Measurements from ENCODE around the gene MON1B.

Gene MON1B

DNA sequence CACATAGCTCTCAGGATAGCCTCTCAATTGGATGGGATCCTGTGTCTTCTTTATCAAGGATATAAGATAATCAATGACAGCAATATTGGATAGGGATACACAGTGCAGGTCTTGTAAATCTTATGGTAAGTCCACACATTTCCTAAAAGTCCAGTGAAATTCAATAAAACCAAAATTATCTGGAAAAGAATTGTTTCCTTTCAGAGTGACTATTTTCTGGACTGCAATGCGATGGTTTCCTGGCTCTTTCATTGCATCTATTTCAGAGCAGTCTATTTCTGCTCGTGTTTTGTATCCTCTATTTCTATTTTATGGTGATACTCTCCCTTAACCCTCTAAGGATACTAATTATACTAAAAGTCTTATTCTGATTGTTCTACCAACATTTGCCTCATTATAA, 24.3 kb upstream of the MON1B start:
- DNase-seq (ENCODE audit: low spot score), result no peak
- in situ Hi-C loops (cut with MboI; ENCODE audit: low sequenced_read_pairs, unreplicated experiment), result loop anchor here (25.0 kb wide), 2 partner anchors 504 to 1379 kb away; no protein-coding TSS in a partner anchor
- TF ChIP-seq, protein P1, sequence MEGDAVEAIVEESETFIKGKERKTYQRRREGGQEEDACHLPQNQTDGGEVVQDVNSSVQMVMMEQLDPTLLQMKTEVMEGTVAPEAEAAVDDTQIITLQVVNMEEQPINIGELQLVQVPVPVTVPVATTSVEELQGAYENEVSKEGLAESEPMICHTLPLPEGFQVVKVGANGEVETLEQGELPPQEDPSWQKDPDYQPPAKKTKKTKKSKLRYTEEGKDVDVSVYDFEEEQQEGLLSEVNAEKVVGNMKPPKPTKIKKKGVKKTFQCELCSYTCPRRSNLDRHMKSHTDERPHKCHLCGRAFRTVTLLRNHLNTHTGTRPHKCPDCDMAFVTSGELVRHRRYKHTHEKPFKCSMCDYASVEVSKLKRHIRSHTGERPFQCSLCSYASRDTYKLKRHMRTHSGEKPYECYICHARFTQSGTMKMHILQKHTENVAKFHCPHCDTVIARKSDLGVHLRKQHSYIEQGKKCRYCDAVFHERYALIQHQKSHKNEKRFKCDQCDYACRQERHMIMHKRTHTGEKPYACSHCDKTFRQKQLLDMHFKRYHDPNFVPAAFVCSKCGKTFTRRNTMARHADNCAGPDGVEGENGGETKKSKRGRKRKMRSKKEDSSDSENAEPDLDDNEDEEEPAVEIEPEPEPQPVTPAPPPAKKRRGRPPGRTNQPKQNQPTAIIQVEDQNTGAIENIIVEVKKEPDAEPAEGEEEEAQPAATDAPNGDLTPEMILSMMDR (IDR thresholded peaks at IDR 0.05; ENCODE audit: borderline replicate concordance, control extremely low read depth, extremely low read depth, insufficient read depth, missing control alignments), result no peak

DNA sequence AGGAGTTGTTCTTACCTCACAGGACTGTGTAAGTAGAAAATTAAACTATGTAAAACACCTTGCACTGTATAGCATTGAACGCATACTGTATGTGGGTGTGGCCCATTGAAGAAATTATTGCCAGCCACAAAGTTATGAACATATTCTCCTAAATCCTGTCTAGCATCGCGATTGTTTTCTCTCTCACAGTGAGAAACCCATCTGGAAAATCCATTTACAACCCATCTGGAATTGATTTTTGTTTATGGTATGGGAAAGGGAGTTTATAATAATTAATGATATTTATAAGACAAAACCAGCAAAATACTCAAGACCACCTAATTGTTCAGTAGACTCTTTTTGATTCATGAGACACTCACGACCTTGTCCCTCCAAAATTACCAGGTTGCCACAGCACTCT, 22.1 kb upstream of the MON1B start:
- TF ChIP-seq, protein P1 (IDR thresholded peaks at IDR 0.05; ENCODE audit: borderline replicate concordance, control extremely low read depth, extremely low read depth, insufficient read depth, missing control alignments), result no peak
- in situ Hi-C loops (cut with MboI; ENCODE audit: low sequenced_read_pairs, unreplicated experiment), result loop anchor here (25.0 kb wide), 2 partner anchors 507 to 1382 kb away; no protein-coding TSS in a partner anchor
- no peak for DNase-seq (ENCODE audit: low spot score)

DNA sequence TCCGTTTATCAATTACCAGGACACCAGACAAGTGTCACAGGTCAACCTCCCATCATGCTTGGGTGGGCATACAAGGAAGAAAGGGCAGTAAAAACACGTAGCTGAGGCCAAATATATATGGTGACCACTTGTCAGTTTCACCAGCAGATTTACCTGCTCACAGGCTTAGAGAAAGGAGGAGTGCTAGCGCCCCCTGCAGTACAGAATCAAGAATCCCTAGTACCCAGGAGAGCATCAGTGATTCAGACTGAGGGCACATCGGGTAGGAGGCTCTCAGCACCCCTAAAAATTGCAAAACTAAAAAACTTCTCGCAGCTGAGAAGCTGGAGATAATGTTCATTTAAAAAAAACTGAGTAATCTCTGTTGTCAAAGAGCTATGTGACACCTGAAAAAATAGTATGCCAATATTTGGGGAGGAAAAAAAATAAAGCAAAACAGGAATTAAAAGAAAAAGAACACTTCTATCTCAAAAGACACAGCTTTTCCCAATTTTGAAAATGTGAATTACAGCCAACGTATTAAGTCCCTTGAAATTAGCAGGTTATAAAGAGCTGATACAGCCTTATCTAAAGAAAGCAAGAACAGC, 21.2 kb upstream of the MON1B start:
- TF ChIP-seq, protein P1 (IDR thresholded peaks at IDR 0.05; ENCODE audit: borderline replicate concordance, control extremely low read depth, extremely low read depth, insufficient read depth, missing control alignments), result peak; percentile 56
- in situ Hi-C loops (cut with MboI; ENCODE audit: low sequenced_read_pairs, unreplicated experiment), result loop anchor here (25.0 kb wide), 2 partner anchors 507 to 1382 kb away; no protein-coding TSS in a partner anchor
- peak; percentile 40 for DNase-seq (ENCODE audit: low spot score)

DNA sequence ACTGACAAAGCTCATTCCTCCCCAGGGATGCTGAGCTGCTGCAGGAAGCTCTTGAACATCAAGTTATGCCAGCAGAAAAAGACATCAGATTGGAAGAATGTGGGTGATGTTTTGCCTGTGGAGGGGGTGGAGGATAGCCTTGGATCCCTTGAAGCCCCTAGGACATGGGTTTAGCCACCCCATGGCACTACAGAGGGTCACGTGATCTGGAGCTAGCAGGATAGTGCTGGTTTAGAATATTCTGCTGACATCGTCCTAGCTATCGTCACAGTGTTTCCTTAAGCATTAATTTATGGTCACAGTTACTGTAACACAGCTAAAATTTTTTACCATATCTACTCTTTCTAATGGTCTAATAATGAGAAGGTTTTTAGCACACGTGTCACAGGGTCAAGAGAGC, 20.2 kb upstream of the MON1B start:
- in situ Hi-C loops (cut with MboI; ENCODE audit: low sequenced_read_pairs, unreplicated experiment), result loop anchor here (25.0 kb wide), 2 partner anchors 509 to 1384 kb away; no protein-coding TSS in a partner anchor
- no peak for DNase-seq (ENCODE audit: low spot score)
- TF ChIP-seq, protein P1 (IDR thresholded peaks at IDR 0.05; ENCODE audit: borderline replicate concordance, control extremely low read depth, extremely low read depth, insufficient read depth, missing control alignments), result no peak

DNA sequence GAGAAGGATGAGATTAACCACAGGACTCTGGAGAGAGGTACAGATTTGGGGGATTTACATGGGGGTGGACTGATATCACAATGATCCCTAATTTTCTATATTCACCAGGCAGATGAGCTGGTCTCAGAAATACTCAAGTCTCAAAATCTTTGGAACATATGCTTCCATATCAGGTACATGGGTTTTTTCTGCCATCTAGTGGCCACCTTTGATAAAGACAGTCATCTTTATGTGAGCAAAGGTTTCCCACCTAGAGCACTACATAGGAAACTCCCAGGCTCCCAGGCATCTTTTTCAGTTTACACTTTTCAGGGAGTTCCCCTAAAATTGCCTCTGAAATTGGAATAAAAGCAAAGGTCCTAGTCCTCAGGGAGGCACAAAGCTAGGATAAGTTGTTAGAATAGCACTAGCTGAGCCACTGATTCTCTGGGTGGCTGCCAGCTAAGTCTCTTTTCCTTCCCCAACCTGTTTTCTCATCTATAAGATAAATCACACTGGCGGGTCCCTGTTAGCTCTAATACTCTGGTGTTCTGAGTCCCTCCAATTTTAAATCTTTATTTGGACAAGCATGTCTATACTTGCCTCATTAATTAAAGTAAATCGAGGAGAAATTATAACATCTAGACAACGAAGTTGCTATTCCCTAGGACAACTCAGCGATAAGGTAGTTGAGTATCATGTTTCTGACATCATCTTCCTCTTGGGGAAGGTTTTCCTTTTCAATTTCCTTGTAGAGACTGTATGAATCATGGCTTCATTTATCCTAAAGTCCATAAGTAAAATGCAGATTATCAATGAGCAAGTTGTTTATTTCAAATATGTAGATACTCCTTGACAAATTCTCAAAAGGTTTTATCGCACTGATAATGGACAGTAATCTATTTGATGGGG, 19.0 kb upstream of the MON1B start:
- in situ Hi-C loops (cut with MboI; ENCODE audit: low sequenced_read_pairs, unreplicated experiment), result loop anchor here (25.0 kb wide), 2 partner anchors 510 to 1385 kb away; no protein-coding TSS in a partner anchor
- TF ChIP-seq, protein P1 (IDR thresholded peaks at IDR 0.05; ENCODE audit: borderline replicate concordance, control extremely low read depth, extremely low read depth, insufficient read depth, missing control alignments), result peak; percentile 62
- peak; percentile 53 for DNase-seq (ENCODE audit: low spot score)

DNA sequence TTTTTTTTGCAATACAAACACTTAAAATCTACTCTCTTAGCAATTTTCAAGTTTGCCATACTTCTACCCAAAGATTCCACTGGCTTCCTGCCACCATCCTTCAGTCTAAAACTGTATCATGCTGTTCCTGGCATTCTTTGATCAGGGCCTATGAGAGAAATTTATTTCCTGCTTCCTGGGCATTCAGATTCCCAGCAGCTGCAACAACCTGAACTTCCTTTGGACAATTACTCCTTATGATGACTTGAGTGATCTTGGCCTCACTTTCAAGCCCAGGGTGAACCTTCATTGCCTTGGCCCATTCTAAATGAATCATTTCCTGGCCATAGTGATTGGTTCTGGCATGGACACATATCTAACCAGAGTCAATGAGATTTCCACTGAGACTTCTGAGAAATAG, 18.0 kb upstream of the MON1B start:
- DNase-seq (ENCODE audit: low spot score), result no peak
- in situ Hi-C loops (cut with MboI; ENCODE audit: low sequenced_read_pairs, unreplicated experiment), result loop anchor here (25.0 kb wide), 2 partner anchors 511 to 1386 kb away; no protein-coding TSS in a partner anchor
- TF ChIP-seq, protein P1 (IDR thresholded peaks at IDR 0.05; ENCODE audit: borderline replicate concordance, control extremely low read depth, extremely low read depth, insufficient read depth, missing control alignments), result no peak

All from GM13976 (cell line).